Left lung (tissue), 10 donors: ENCODE results near the gene EPB41. TPM values are rescaled to one million over a fixed set of nuclear protein-coding genes. Genes with fewer than 3 reads are reported as not detected.
A peak's percentile ranks its signal among the peaks of the same experiment; 100 is the strongest.

Source experiments
- ATAC-seq: fragments of 200-7000 bp; cut with Tn5 transposase; one replicate; pipeline ENCODE4 v1.9.1; 2020; ENCODE audit warnings: moderate library complexity
- DNase-seq, 4 donors: peaks; one replicate each; pipeline ENCODE4 v3.0.0-alpha.2; 2013 to 2020
- H3K27ac ChIP-seq, 2 donors: fragments of 200-600 bp; sonication (generic) in 1 of 2; one replicate each; pipeline versions ENCODE4 v1.5.0 to v1.8.0; 2020 to 2021
- H3K27me3 ChIP-seq, 2 donors: fragments of 200-600 bp; sonication (generic) in 1 of 2; one replicate each; pipeline versions ENCODE4 v1.5.0 to v1.8.0; 2020 to 2021
- H3K36me3 ChIP-seq, 2 donors: fragments of 200-600 bp; sonication (generic) in 1 of 2; one replicate each; pipeline versions ENCODE4 v1.5.0 to v1.8.0; 2020 to 2021
- H3K4me1 ChIP-seq, 2 donors: fragments of 200-600 bp; one replicate each; pipeline ENCODE4 v1.8.0; 2021
- H3K4me3 ChIP-seq, 2 donors: fragments of 200-600 bp; sonication (generic) in 1 of 2; one replicate each; pipeline versions ENCODE4 v1.5.0 to v1.8.0; 2020 to 2021; ENCODE audit warnings: mild to moderate bottlenecking in 1 of 2
- H3K9me3 ChIP-seq, 2 donors: fragments of 200-600 bp; sonication (generic) in 1 of 2; one replicate each; pipeline versions ENCODE4 v1.5.0 to v1.8.0; 2020 to 2021
- intact Hi-C, 2 donors: fragments of 100-400 bp; cut with DNase I; formaldehyde crosslinking; loops; one replicate each; pipeline versions ENCODE4 v1.11.2 to v1.14.2; 2022
- polyA plus RNA-seq, 6 donors: library from polyadenylated mRNA; unstranded; fragments of 120-200 nt; gene quantifications; one replicate each; pipeline ENCODE4 v1.2.1, GENCODE V29; 2013; ENCODE audit not compliant: insufficient read length in 6 of 6
- total RNA-seq, 2 donors: library from RNA; stranded (reverse); fragmentation: NEBNext Ultra II Directional; extraction: Animal tissue kit (Norgen Biotek cat#: 25700); gene quantifications; one replicate each; pipeline ENCODE4 v1.2.1, GENCODE V29; 2021
- TF ChIP-seq, protein P1 (sequence below), 2 donors: fragments of 200-600 bp; sonication (generic) in 1 of 2; IDR thresholded peaks; one replicate each; pipeline versions ENCODE4 v1.5.0 to v1.8.0; 2021; ENCODE audit warnings: antibody characterized with exemption in 2 of 2
- donor health status: DM: no; HTN: yes; CAD: no.
- donor health status: DM: no; HTN: no; CAD: no.

EPB41 gene
- total and polyA plus RNA-seq, 8 donors, result 41.4 to 56.1 (median 45.7) TPM

GRCh38 chr1:29120367-29120766 lies 206.0 kb downstream of the EPB41 start:
- H3K4me3 ChIP-seq, result no peak overlapping the region
- no peak overlapping the region for H3K27ac ChIP-seq
- H3K9me3 ChIP-seq, result no peaks in the 10 kb centered on the region
- TF ChIP-seq, protein P1, sequence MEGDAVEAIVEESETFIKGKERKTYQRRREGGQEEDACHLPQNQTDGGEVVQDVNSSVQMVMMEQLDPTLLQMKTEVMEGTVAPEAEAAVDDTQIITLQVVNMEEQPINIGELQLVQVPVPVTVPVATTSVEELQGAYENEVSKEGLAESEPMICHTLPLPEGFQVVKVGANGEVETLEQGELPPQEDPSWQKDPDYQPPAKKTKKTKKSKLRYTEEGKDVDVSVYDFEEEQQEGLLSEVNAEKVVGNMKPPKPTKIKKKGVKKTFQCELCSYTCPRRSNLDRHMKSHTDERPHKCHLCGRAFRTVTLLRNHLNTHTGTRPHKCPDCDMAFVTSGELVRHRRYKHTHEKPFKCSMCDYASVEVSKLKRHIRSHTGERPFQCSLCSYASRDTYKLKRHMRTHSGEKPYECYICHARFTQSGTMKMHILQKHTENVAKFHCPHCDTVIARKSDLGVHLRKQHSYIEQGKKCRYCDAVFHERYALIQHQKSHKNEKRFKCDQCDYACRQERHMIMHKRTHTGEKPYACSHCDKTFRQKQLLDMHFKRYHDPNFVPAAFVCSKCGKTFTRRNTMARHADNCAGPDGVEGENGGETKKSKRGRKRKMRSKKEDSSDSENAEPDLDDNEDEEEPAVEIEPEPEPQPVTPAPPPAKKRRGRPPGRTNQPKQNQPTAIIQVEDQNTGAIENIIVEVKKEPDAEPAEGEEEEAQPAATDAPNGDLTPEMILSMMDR (IDR thresholded peaks at IDR 0.05), result no peak
- ATAC-seq, result no peak
- no peak for DNase-seq
- intact Hi-C loops, result no loop called here
- H3K4me1 ChIP-seq, result peaks cover 20 to 43% of the 10 kb centered on the region in 2 donors
- peaks cover 0 to 38% of the 10 kb centered on the region in 2 donors for H3K36me3 ChIP-seq
- H3K27me3 ChIP-seq, result peaks cover 29 to 54% of the 10 kb centered on the region in 2 donors

GRCh38 chr1:29120947-29121485 lies 206.6 kb downstream of the EPB41 start:
- no peak overlapping the region for H3K27ac ChIP-seq
- peaks cover 29 to 61% of the 10 kb centered on the region in 2 donors for H3K27me3 ChIP-seq
- ATAC-seq (peak; percentile 13), DNase-seq (peak in 2 of 4 donors; percentile 61 to 80)
- intact Hi-C loops, result no loop called here
- TF ChIP-seq, protein P1 (IDR thresholded peaks at IDR 0.05), result peak; percentile 28 to 58
- no peaks in the 10 kb centered on the region for H3K9me3 ChIP-seq
- H3K4me3 ChIP-seq, result peak overlapping the region in 1 of 2 donors; percentile 54
- H3K4me1 ChIP-seq, result peaks cover 20 to 43% of the 10 kb centered on the region in 2 donors
- H3K36me3 ChIP-seq, result peaks cover 0 to 32% of the 10 kb centered on the region in 2 donors

DNA sequence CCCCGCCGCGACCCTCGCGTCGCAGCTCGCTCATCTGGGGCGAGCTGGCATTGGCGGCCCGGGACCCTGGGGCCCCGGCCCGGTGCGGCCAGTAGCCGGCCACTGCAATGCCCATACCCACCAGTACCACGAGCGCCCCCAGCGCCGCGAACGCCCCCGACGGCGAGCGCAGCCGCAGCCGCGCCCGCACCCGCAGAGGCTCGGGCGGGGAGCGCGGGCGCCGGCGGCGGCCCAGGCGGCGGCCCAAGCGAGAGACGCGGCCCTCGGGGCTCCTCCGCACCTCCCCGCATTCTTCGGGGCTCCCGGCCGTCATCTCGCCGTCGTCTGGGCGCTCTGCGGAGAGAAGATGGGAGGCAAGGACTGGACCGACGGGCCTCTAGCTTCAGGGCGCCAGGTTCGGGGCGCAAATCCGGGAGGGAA lies 207.2 kb downstream of the EPB41 start:
- H3K4me3 ChIP-seq, result peak overlapping the region; percentile 34 to 54
- no peak overlapping the region for H3K27ac ChIP-seq
- intact Hi-C loops, result no loop called here
- no peaks in the 10 kb centered on the region for H3K9me3 ChIP-seq
- peaks cover 29 to 66% of the 10 kb centered on the region in 2 donors for H3K27me3 ChIP-seq
- H3K4me1 ChIP-seq, result peaks cover 20 to 43% of the 10 kb centered on the region in 2 donors
- ATAC-seq (no peak), DNase-seq (no peak)
- peaks cover 0 to 26% of the 10 kb centered on the region in 2 donors for H3K36me3 ChIP-seq
- TF ChIP-seq, protein P1 (IDR thresholded peaks at IDR 0.05), result peak in 1 of 2 donors; percentile 6

GRCh38 chr1:29121936-29122681 lies 207.7 kb downstream of the EPB41 start:
- intact Hi-C loops, result no loop called here
- peaks cover 0 to 21% of the 10 kb centered on the region in 2 donors for H3K36me3 ChIP-seq
- DNase-seq (peak; percentile 46 to 77 (median 62)), ATAC-seq (peak; percentile 1)
- no peaks in the 10 kb centered on the region for H3K9me3 ChIP-seq
- H3K4me3 ChIP-seq, result peak overlapping the region; percentile 34 to 54
- TF ChIP-seq, protein P1 (IDR thresholded peaks at IDR 0.05), result no peak
- H3K27me3 ChIP-seq, result peaks cover 29 to 71% of the 10 kb centered on the region in 2 donors
- H3K27ac ChIP-seq, result peak overlapping the region; percentile 58 to 91
- peaks cover 20 to 43% of the 10 kb centered on the region in 2 donors for H3K4me1 ChIP-seq

- Histone ChIP-seq H3K27me3 (peaks cover 29 to 75% of the 10 kb centered on the region in 2 donors), H3K9me3 (no peaks in the 10 kb centered on the region), H3K36me3 (peaks cover 0 to 15% of the 10 kb centered on the region in 2 donors), H3K27ac (peak overlapping the region; percentile 58 to 91), H3K4me3 (peak overlapping the region; percentile 34 to 54), H3K4me1 (peaks cover 20 to 43% of the 10 kb centered on the region in 2 donors)
- DNase-seq (peak; percentile 32 to 80 (median 56)), ATAC-seq (peak; percentile 41)
- TF ChIP-seq, protein P1 (IDR thresholded peaks at IDR 0.05), result no peak
- intact Hi-C loops, result no loop called here
Measured at GRCh38 chr1:29122682-29123052, 208.3 kb downstream of the EPB41 start.
